Adipocyte (in vitro differentiated cells): ENCODE data around the gene FCN3.

Experiments used
- DNase-seq: peaks from one replicate; pipeline ENCODE4 v3.0.0-alpha.2; 2015; ENCODE audit warnings: low read depth
- H3K27me3 ChIP-seq: replicated peaks from 2 replicates; pipeline ENCODE4 v1.7.0; 2013; ENCODE audit warnings: mild to moderate bottlenecking, low read length, moderate library complexity; ENCODE audit not compliant: control insufficient read depth, insufficient read depth
- H3K36me3 ChIP-seq: 2 replicates; pipeline ENCODE4 v1.7.0; 2013; ENCODE audit warnings: low read length, mild to moderate bottlenecking, moderate library complexity; ENCODE audit not compliant: control insufficient read depth, insufficient read depth, severe bottlenecking
- H3K4me1 ChIP-seq: 2 replicates; pipeline ENCODE4 v1.7.0; 2013; ENCODE audit warnings: mild to moderate bottlenecking, low read length, moderate library complexity; ENCODE audit not compliant: control insufficient read depth, insufficient read depth
- H3K4me3 ChIP-seq: 2 replicates; pipeline ENCODE4 v1.7.0; 2013; ENCODE audit warnings: mild to moderate bottlenecking, low read length, moderate library complexity
- H3K9ac ChIP-seq: 2 replicates; pipeline ENCODE4 v1.7.0; 2013; ENCODE audit warnings: mild to moderate bottlenecking, low read length, moderate library complexity
- H3K9me3 ChIP-seq: 2 replicates; pipeline ENCODE4 v1.7.0; 2013; ENCODE audit warnings: mild to moderate bottlenecking, low read length, moderate library complexity; ENCODE audit not compliant: control insufficient read depth

Gene FCN3

DNA sequence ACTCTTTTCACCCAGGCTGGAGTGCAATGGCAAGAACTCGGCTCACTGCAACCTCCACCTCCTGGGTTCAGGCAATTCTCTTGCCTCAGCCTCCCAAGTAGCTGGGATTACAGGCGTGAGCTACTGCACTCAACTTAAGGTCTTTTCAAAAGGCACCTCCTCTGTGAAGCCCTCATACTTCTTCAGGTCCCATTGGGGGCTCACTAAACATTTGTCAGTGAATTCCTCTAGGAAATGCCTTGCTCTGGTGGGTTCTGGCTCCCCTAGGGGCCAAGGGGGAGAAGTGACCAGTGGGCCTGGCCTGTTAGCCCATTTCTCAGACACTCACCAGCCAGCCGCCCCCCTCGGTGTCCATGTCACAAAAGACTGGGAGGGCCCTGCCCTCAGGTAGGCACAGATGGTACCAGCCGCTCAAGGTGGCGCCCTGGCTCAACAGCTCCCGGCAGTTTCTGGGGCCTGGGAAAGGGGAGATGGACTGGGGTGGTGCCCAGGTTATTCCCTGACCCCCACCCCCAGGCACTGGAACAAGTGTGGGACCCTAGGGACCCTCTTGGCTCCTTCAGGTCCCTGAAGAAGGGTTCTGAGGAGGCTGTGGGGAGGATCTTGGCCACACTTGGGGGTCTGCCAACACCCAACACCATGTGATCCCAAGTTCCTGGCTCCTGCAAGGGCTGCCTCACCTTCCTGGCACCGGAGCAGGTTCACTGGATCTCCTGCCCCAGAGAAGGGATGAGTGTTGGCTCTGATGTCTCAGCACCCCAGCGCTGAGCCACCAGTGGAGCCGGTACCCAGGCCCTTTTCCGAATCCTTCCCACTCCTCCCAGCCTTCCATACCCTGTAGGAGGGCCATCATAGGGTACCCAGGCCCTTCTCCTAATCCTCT, 1.6 kb downstream of the FCN3 start:
- Histone ChIP-seq H3K9ac (no peak overlapping the region), H3K27me3 (no peaks in the 10 kb centered on the region), H3K4me1 (peaks cover 2% of the 10 kb centered on the region), H3K9me3 (no peaks in the 10 kb centered on the region), H3K36me3 (no peaks in the 10 kb centered on the region), H3K4me3 (no peak overlapping the region)
- no peak for DNase-seq

DNA sequence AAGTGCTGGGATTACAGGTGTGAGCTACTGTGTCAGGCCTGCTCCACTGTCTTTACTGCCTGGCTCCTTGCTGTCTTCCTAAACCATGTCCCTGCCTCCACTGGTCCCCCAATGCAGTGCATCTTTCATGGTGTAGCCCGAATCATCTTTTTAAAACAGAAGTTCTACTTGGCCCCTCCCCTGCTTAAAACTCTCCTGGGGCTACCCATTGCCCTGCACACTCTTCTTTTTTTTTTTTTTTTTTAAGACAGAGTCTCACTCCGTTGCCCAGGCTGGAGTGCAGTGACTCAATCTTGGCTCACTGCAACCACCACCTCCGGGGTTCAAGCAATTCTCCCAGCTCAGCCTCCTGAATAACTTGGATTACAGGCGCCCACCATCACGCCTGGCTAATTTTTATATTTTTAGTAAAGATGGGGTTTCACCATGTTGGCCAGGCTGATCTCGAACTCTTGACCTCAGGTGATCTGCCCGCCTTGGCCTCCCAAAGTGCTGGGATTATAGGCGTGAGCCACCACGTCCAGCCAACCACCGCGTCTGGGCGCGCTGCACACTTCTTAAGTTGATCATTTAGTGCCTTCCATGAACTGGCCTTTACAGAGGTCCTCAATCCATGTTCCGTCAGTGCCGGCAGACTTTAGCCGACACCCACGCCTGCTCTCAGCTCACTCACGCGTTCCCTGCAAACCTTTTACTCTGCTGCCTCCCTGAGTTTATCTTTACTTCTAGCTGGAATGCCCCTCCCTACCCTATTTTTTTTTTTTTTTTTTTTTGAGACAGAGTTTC, 2.4 kb downstream of the FCN3 start:
- DNase-seq: no peak
- H3K9me3 ChIP-seq: no peaks in the 10 kb centered on the region

DNA sequence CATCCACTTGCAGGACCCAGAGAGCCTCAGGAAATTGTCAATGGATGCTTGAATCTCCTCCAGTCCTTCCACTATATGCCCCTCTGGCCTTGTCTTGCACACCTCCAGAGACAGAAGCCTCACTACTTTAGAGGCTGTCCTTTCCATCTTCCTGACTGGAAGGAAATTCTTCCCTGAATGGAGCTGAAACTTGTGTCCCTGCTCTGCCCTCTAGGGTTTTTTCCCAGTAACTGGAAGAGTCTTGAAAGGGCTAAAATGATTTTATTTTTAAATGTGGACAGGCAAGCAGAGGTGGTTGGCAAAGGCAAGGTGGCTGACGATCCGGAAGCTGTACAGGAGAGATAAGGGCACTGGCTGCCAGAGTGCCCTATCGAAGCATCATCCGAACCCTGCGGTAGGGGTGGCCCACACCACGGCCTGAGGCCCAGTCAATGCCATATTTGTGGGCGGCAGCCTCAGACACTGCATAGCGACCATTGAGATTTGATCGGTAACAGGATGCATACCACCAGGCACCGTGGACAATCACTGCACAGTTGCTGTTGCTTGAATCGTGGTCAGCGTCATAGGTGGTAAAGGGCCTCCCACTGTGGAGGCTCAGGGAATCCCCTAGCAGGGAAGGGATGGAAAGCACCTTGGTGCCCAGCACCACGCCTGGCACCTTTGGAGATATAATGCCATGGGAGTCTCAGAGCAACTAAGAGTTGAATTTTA, 5.6 kb downstream of the FCN3 start:
- H3K4me1 ChIP-seq: peaks cover 24% of the 10 kb centered on the region
- peak; percentile 50 for DNase-seq
- no peaks in the 10 kb centered on the region for H3K36me3 ChIP-seq
- H3K4me3 ChIP-seq: no peak overlapping the region
- H3K9ac ChIP-seq: no peak overlapping the region
- no peaks in the 10 kb centered on the region for H3K9me3 ChIP-seq
- H3K27me3 ChIP-seq: no peaks in the 10 kb centered on the region

More for the DNA sequence above, 2.4 kb downstream of the FCN3 start:
- H3K4me3 ChIP-seq: no peak overlapping the region
- H3K27me3 ChIP-seq: no peaks in the 10 kb centered on the region
- no peaks in the 10 kb centered on the region for H3K36me3 ChIP-seq
- H3K4me1 ChIP-seq: peaks cover 10% of the 10 kb centered on the region
- H3K9ac ChIP-seq: no peak overlapping the region

DNA sequence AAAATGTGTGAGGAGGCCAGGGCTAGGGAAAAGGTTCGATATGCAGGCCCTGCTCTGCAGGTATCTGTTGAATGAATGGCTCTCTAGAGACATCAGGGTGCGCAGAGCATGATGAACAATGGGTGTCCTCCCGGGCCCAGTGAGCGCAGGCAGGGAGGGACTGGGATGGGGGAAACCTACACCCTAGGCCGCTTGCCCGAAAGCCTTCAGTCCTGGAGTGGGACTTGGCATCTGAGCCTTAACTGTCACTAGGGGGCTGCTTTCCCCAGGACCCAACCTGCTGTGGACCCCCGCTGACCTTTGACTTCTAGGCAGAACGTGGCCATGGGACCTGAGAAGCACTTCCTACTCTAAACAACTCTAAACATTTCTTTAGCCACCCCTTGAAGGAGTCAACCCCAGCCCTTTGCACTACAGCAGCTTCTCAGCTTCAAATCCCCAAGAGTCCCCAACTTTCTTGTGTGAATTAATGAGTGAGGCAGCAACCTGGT, 7.4 kb downstream of the FCN3 start:
- Histone ChIP-seq H3K36me3 (peaks cover 16% of the 10 kb centered on the region), H3K9me3 (no peaks in the 10 kb centered on the region), H3K4me1 (peaks cover 24% of the 10 kb centered on the region), H3K9ac (peak overlapping the region; percentile 95), H3K27me3 (no peaks in the 10 kb centered on the region), H3K4me3 (peak overlapping the region; percentile 93)
- DNase-seq: no peak

DNA sequence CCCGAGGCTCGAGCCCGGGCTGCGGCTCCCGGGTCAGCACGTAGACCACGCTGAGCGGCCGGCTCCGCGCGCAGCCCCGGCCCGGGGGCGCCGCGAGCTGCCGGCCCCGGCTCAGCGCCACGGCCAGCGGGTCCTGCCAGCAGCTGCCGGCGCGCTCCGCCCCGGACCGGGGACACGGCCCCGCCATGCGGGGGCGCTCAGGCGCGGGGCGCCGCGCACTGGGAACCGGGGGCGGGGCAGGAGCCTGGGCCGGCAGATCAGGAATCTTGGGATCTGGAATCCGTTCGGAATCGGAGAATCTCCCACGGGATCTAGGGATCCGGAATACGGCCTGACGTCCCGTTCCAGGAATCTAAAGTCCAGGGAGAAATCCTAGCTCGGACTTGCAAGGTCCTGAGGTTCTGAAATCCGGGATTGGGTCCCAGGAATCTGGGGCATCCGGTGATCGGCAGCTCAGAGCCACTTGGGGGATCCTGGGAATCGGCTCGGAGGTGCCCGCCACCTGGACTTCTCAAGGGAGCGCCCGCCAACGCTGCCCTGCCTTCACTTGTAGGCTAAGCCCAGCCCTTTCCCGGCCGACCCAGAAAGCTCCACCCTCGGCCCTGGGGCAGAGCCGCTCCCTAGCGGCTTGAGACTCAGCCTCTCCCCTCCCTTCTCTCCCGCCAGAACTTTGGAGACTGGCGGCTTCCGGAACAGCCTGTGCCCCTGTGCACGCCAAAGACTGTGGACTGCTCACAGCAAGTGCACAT, 8.0 kb downstream of the FCN3 start, which contains the start of gene MAP3K6:
MAP3K6 (minus strand) TSS at position 551 of the 749 bp plus-strand sequence; CDS start at position 187, 364 bp downstream.
- DNase-seq: peak; percentile 91
- Histone ChIP-seq H3K9ac (peak within 1 kb of the TSS; percentile 95), H3K9me3 (no peaks in the 10 kb centered on the region), H3K36me3 (peaks cover 23% of the 10 kb centered on the region), H3K4me1 (peaks cover 24% of the 10 kb centered on the region), H3K4me3 (peak within 1 kb of the TSS; percentile 93), H3K27me3 (no peaks in the 10 kb centered on the region)

DNA sequence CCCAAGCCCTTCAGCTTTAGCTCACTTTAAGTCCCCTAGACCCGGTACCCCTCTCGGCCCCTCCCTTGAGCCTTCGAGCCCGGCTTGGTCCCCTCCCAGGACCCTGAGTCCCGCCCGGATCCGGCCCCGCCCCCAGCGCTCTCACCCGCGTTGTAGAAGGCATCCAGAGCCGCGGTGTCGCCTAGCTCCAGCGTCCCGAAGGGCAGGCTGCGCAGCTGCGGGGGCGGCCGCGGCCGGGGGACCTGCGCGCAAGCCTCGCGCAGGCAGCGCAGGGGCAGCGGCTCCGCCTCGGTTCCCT, 8.6 kb downstream of the FCN3 start:
- peak overlapping the region; percentile 95 for H3K9ac ChIP-seq
- no peaks in the 10 kb centered on the region for H3K27me3 ChIP-seq
- H3K36me3 ChIP-seq: peaks cover 28% of the 10 kb centered on the region
- peak; percentile 85 for DNase-seq
- no peaks in the 10 kb centered on the region for H3K9me3 ChIP-seq
- H3K4me3 ChIP-seq: peak overlapping the region; percentile 93
- peaks cover 24% of the 10 kb centered on the region for H3K4me1 ChIP-seq

GRCh38 chr1:27365372-27366112, 9.1 kb downstream of the FCN3 start:
- peak overlapping the region; percentile 93 for H3K4me3 ChIP-seq
- peak overlapping the region; percentile 95 for H3K9ac ChIP-seq
- H3K27me3 ChIP-seq: no peaks in the 10 kb centered on the region
- peaks cover 24% of the 10 kb centered on the region for H3K4me1 ChIP-seq
- no peaks in the 10 kb centered on the region for H3K9me3 ChIP-seq
- peaks cover 33% of the 10 kb centered on the region for H3K36me3 ChIP-seq
- peak; percentile 95 for DNase-seq

GRCh38 chr1:27364696-27365371, 9.8 kb downstream of the FCN3 start:
- DNase-seq: no peak
- Histone ChIP-seq H3K4me3 (peak overlapping the region; percentile 93), H3K36me3 (peaks cover 37% of the 10 kb centered on the region), H3K4me1 (peaks cover 24% of the 10 kb centered on the region), H3K27me3 (no peaks in the 10 kb centered on the region), H3K9me3 (no peaks in the 10 kb centered on the region), H3K9ac (peak overlapping the region; percentile 95)

- Histone ChIP-seq H3K27me3 (no peaks in the 10 kb centered on the region), H3K36me3 (peaks cover 45% of the 10 kb centered on the region), H3K9ac (peak overlapping the region; percentile 95), H3K4me3 (peak overlapping the region; percentile 93), H3K9me3 (no peaks in the 10 kb centered on the region), H3K4me1 (peaks cover 24% of the 10 kb centered on the region)
- no peak for DNase-seq
These were observed 10.6 kb downstream of the FCN3 start for GRCh38 chr1:27363766-27364695.
